GM12865 (cell line): ENCODE measurements around the gene CPEB4.

Experiments used
- DNase-seq: peaks from one replicate; pipeline ENCODE4 v3.0.0; 2010; ENCODE audit warnings: low read depth
- H3K4me3 ChIP-seq: 2 replicates; pipeline ENCODE4 v1.5.1; 2011; ENCODE audit warnings: mild to moderate bottlenecking, low read depth, low read length, control low read depth
- CTCF ChIP-seq: IDR thresholded peaks from 2 replicates; pipeline ENCODE4 v1.5.1; 2011; ENCODE audit warnings: low read length, control low read depth, low read depth, inconsistent platforms; ENCODE audit not compliant: insufficient read depth; ENCODE audit errors: missing control alignments

Gene CPEB4

DNA sequence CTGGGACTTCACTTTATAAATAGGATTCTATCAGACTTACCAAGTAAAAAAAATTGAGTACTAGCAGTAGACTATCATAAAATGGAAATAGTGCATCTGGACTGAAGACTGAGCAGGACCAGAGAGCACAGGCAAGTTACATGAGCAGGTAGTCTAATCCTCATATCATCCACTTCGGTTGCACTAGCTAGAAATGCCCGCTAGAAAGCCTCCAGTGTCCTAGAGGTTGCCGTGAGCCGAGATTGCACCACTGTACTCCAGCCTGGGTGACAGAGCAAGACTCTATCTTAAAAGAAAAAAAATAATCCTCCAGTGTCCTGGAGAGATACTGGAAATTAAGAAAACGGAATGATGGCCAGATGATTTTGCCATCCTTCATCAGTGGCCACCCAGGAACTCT, 120.8 kb downstream of the CPEB4 start:
- TF ChIP-seq CTCF: no peak
- DNase-seq: no peak
- H3K4me3 ChIP-seq: no peak overlapping the region

GRCh38 chr5:174010365-174010764, 122.2 kb downstream of the CPEB4 start:
- DNase-seq: no peak
- TF ChIP-seq CTCF: no peak
- no peak overlapping the region for H3K4me3 ChIP-seq

DNA sequence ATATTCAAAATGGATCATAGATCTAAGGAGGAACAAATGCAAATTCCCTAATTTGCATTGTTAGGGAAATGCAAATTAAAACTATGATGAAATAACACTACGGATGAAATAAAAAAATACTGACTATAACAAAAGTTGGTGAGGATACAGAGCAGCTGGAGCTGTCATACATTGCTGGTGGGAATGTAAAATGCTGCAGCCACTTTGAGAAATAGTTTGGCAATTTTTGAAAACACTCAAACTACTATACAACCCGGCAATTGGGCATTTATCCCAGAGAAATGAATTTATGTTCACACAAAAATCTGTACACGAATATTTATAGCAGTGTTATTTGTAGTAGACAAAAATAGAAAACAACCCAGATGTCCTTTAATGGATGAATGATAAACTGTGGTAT, 123.3 kb downstream of the CPEB4 start:
- TF ChIP-seq CTCF: no peak
- H3K4me3 ChIP-seq: no peak overlapping the region
- no peak for DNase-seq
